ENCODE results near the gene BMP6.
A peak's percentile ranks its signal among the peaks of the same experiment; 100 is the strongest.

- no peak for TF ChIP-seq CTCF (IDR thresholded peaks at IDR 0.05; ENCODE audit: extremely low read depth in 1 of 2, insufficient read depth in 1 of 2, low read depth in 1 of 2, low read length in 2 of 2)
- no peak for TF ChIP-seq POLR2AphosphoS5 (IDR thresholded peaks at IDR 0.05; ENCODE audit: insufficient read depth, low read depth, low read length)
- no peak for TF ChIP-seq MYC (IDR thresholded peaks at IDR 0.05; ENCODE audit: low read depth, low read length)
- peak; percentile 2 for TF ChIP-seq POLR2A (IDR thresholded peaks at IDR 0.05; ENCODE audit: low read depth, low read length)
- no peak for TF ChIP-seq GATA2 (IDR thresholded peaks at IDR 0.05; ENCODE audit: insufficient read depth, insufficient read length, low read depth, low read length)
- TF ChIP-seq EZH2 (IDR thresholded peaks at IDR 0.05; ENCODE audit: borderline replicate concordance, low read depth, low read length, severe bottlenecking), result no peak
- TF ChIP-seq JUN (IDR thresholded peaks at IDR 0.05; ENCODE audit: borderline replicate concordance, insufficient read depth, insufficient read length, low read depth), result no peak
These were observed 133.7 kb downstream of the BMP6 start for GRCh38 chr6:7859591-7859990.

Measured in endothelial cell of umbilical vein (primary cell).